ENCODE measurements around the gene MRPS33. TPM values are rescaled to one million over a fixed set of nuclear protein-coding genes. Genes with fewer than 3 reads are reported as not detected.
A peak's percentile ranks its signal among the peaks of the same experiment; 100 is the strongest.

Gene MRPS33
- total and polyA plus RNA-seq, 2 of the 13 experiments (the other 11 are each of a cell fraction or from before 2014, with no cell fraction given), result 50.9 to 91.0 TPM

DNA sequence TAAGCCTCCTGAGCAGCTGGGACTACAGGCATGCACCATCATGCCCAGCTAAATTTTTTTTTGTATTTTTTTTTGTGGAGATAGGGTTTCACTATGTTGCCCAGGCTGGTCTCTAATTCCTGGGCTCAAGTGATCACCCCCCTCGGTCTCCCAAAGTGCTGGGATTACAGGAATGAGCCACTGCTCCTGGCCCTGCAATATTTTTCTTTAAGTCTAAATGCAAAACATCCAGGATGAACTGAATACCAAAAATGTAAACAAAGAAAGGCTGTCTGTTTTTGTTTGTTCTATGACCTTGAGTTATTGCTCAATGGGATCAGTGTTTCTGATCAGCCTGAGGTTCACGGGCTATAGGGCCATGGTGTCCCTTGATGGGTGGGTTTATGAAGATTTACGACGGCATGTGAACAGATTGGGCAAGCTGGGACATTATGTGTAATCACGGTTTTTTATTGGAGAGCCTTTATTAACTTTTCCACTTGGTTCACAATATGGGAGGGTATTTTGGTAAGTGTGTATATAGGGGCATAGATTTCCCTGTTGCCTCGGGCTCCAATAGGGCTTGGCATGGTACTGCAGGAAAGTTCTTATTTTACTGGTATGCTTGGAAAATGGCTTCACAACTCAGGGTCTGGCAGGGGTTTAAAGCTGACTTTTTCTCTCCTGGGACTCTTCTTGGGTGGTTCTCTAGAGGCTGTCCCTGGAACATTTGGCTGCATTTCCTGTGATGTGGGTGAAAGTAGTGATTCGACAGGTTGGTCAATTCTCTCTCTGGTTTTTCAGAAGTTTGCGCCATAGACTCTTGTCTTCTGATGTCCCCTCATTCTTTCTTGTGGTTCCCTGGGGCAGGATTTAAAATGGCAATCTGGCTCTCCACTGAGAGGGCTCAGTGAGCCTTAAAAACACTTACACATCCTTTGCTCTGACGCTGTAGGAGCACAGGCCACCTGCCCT, 41.6 kb downstream of the MRPS33 start (continued):
- TF ChIP-seq SMAD3 (CRISPR knock-in tag; IDR thresholded peaks at IDR 0.05) (peak; percentile 82), RNF2 (conservative IDR thresholded peaks at IDR 0.05; ENCODE audit: low read depth) (no peak), FOXP1 (IDR thresholded peaks at IDR 0.05) (0 out of 2 replicates have a peak, but pooled peaks have one; percentile 30), FOXP1 (CRISPR knock-in tag; IDR thresholded peaks at IDR 0.05) (peak; percentile 95), MIER2 (CRISPR knock-in tag; IDR thresholded peaks at IDR 0.05) (0 out of 2 replicates have a peak, but pooled peaks have one; percentile 13), RFX1 (IDR thresholded peaks at IDR 0.05) (no peak), PPARG (CRISPR knock-in tag; conservative IDR thresholded peaks at IDR 0.05) (peak; percentile 74), ZNF567 (CRISPR knock-in tag; IDR thresholded peaks at IDR 0.05; ENCODE audit: borderline replicate concordance) (no peak), ZNF335 (CRISPR knock-in tag; IDR thresholded peaks at IDR 0.05) (0 out of 2 replicates have a peak, but pooled peaks have one; percentile 47), SP140L (CRISPR knock-in tag; IDR thresholded peaks at IDR 0.05; ENCODE audit: borderline replicate concordance) (no peak), FOXK1 (CRISPR knock-in tag; IDR thresholded peaks at IDR 0.05; ENCODE audit: borderline replicate concordance, low read depth) (peak; percentile 96; the same call in 1 of the 2 replicates), ONECUT2 (CRISPR knock-in tag; IDR thresholded peaks at IDR 0.05) (peak; percentile 29; the same call in 1 of the 2 replicates), ZNF350 (CRISPR knock-in tag; IDR thresholded peaks at IDR 0.05; ENCODE audit: borderline replicate concordance, low read depth) (peak; percentile 38; the same call in 1 of the 2 replicates), EHMT2 (IDR thresholded peaks at IDR 0.05; ENCODE audit: borderline replicate concordance, low read depth, low read length) (peak; percentile 76; the same call in 1 of the 2 replicates), SP5 (CRISPR knock-in tag; IDR thresholded peaks at IDR 0.05; ENCODE audit: borderline replicate concordance, low read depth) (peak; percentile 59; the same call in 1 of the 2 replicates), ZNF607 (CRISPR knock-in tag; IDR thresholded peaks at IDR 0.05; ENCODE audit: borderline replicate concordance) (0 out of 2 replicates have a peak, but pooled peaks have one; percentile 16)
- TF ChIP-seq, protein P1, sequence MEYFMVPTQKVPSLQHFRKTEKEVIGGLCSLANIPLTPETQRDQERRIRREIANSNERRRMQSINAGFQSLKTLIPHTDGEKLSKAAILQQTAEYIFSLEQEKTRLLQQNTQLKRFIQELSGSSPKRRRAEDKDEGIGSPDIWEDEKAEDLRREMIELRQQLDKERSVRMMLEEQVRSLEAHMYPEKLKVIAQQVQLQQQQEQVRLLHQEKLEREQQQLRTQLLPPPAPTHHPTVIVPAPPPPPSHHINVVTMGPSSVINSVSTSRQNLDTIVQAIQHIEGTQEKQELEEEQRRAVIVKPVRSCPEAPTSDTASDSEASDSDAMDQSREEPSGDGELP (IDR thresholded peaks at IDR 0.05; ENCODE audit: borderline replicate concordance, low read depth), result peak; percentile 64
- TF ChIP-seq, protein P2, sequence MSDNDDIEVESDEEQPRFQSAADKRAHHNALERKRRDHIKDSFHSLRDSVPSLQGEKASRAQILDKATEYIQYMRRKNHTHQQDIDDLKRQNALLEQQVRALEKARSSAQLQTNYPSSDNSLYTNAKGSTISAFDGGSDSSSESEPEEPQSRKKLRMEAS (IDR thresholded peaks at IDR 0.05), result peak; percentile 34; the same call in 1 of the 2 replicates
- TF ChIP-seq, protein P3, sequence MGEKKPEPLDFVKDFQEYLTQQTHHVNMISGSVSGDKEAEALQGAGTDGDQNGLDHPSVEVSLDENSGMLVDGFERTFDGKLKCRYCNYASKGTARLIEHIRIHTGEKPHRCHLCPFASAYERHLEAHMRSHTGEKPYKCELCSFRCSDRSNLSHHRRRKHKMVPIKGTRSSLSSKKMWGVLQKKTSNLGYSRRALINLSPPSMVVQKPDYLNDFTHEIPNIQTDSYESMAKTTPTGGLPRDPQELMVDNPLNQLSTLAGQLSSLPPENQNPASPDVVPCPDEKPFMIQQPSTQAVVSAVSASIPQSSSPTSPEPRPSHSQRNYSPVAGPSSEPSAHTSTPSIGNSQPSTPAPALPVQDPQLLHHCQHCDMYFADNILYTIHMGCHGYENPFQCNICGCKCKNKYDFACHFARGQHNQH (CRISPR knock-in tag; IDR thresholded peaks at IDR 0.05), result 0 out of 2 replicates have a peak, but pooled peaks have one; percentile 41
- TF ChIP-seq, protein P4, sequence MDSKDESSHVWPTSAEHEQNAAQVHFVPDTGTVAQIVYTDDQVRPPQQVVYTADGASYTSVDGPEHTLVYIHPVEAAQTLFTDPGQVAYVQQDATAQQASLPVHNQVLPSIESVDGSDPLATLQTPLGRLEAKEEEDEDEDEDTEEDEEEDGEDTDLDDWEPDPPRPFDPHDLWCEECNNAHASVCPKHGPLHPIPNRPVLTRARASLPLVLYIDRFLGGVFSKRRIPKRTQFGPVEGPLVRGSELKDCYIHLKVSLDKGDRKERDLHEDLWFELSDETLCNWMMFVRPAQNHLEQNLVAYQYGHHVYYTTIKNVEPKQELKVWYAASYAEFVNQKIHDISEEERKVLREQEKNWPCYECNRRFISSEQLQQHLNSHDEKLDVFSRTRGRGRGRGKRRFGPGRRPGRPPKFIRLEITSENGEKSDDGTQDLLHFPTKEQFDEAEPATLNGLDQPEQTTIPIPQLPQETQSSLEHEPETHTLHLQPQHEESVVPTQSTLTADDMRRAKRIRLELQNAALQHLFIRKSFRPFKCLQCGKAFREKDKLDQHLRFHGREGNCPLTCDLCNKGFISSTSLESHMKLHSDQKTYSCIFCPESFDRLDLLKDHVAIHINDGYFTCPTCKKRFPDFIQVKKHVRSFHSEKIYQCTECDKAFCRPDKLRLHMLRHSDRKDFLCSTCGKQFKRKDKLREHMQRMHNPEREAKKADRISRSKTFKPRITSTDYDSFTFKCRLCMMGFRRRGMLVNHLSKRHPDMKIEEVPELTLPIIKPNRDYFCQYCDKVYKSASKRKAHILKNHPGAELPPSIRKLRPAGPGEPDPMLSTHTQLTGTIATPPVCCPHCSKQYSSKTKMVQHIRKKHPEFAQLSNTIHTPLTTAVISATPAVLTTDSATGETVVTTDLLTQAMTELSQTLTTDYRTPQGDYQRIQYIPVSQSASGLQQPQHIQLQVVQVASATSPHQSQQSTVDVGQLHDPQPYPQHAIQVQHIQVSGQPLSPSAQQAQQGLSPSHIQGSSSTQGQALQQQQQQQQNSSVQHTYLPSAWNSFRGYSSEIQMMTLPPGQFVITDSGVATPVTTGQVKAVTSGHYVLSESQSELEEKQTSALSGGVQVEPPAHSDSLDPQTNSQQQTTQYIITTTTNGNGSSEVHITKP (CRISPR knock-in tag; IDR thresholded peaks at IDR 0.05; ENCODE audit: low read depth), result 0 out of 2 replicates have a peak, but pooled peaks have one; percentile 22
- TF ChIP-seq, protein P5, sequence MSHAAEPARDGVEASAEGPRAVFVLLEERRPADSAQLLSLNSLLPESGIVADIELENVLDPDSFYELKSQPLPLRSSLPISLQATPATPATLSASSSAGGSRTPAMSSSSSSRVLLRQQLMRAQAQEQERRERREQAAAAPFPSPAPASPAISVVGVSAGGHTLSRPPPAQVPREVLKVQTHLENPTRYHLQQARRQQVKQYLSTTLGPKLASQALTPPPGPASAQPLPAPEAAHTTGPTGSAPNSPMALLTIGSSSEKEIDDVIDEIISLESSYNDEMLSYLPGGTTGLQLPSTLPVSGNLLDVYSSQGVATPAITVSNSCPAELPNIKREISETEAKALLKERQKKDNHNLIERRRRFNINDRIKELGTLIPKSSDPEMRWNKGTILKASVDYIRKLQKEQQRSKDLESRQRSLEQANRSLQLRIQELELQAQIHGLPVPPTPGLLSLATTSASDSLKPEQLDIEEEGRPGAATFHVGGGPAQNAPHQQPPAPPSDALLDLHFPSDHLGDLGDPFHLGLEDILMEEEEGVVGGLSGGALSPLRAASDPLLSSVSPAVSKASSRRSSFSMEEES (CRISPR knock-in tag; IDR thresholded peaks at IDR 0.05), result peak; percentile 35; the same call in 1 of the 2 replicates

Measured in HepG2 (cell line).